ENCODE results near the gene C9orf50.

DNA sequence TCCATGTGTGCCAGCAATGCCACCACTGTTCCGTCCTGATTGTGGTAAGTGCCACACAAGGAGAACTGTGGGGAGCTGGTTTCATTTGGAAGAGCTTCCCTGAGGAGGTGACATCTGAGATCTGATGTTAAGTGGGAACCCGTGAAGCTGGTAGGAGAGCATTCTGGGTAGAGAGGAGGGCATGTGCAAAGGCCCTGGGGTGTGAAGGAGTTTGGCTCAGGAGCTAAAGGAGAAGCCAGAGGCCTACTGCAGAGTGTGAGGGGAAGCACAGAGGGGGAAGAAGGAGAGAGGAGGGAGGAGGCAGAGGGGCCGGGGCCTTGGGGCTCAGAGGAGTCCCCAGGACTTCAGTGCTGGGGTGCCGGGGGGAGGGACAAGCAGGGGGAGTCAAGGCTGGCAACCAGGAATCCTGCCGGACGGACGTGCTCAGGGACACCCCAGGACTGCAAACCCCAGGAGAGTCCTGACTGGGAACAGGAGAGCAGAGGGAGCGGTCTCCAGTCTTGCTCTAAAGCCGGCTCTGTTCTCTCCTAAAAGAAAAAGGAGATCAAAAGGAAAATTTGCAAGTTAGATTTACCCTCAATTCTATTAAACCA, 19.7 kb downstream of the C9orf50 start:
- TF ChIP-seq, protein P1, sequence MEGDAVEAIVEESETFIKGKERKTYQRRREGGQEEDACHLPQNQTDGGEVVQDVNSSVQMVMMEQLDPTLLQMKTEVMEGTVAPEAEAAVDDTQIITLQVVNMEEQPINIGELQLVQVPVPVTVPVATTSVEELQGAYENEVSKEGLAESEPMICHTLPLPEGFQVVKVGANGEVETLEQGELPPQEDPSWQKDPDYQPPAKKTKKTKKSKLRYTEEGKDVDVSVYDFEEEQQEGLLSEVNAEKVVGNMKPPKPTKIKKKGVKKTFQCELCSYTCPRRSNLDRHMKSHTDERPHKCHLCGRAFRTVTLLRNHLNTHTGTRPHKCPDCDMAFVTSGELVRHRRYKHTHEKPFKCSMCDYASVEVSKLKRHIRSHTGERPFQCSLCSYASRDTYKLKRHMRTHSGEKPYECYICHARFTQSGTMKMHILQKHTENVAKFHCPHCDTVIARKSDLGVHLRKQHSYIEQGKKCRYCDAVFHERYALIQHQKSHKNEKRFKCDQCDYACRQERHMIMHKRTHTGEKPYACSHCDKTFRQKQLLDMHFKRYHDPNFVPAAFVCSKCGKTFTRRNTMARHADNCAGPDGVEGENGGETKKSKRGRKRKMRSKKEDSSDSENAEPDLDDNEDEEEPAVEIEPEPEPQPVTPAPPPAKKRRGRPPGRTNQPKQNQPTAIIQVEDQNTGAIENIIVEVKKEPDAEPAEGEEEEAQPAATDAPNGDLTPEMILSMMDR (IDR thresholded peaks at IDR 0.05), result no peak
- no peak for TF ChIP-seq EZH2 (IDR thresholded peaks at IDR 0.05; ENCODE audit: borderline replicate concordance, insufficient read depth, low read depth, low read length, poor library complexity, severe bottlenecking)

Measured in B cell (primary cell).